ENCODE results near the gene FPGS. TPM values are rescaled to one million over a fixed set of nuclear protein-coding genes. Genes with fewer than 3 reads are reported as not detected.

Gene FPGS
- total and polyA plus RNA-seq, 2 of the 4 experiments (the other 2 are of a cell fraction), result 43.9 to 75.7 TPM

DNA sequence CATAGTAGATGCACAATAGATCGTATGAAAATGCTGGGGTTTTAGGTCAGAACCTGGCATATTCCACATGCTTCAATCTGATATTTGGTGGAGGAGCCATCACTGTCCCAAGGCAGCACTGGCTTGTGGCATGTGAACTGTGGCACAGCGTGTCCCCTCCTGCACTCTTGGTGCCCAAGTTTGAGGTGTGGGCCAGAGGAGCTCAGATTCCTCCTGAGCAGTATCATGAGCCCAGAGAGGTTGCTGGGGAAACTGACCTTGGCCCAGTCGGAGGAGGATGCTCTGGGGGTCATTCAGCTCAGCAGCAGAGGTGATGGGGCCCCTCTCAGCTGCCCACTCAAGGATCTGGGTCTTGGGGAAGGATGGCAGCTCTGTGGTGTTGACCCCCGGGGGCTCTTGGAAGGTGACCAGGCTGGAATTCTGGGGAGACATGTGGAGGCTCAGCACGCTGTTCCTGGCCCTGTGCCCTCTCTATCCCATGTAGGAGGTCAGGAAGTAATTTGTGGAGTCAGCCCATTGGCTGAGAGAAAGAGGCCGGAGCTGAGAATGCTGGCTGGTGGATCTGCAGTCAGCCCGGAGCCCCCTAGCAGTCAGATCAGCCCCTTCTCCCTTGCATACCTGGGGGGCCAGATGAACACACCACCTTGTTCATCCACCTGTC is 23.7 kb downstream of the FPGS start:
- Histone ChIP-seq H4K8ac (ENCODE audit: low read depth in 2 of 2, low read length in 2 of 2) (no peak overlapping the region; a peak in 1 of 4 replicates), H3K4me3 (ENCODE audit: insufficient read depth, low read depth, low read length) (no peak overlapping the region), H3K9me1 (ENCODE audit: insufficient read depth, low read length) (peaks cover 12% of the 10 kb centered on the region), H2AK9ac (replicated peaks; ENCODE audit: low read depth, low read length, poor library complexity) (peak overlapping the region; percentile 70), H2BK15ac (ENCODE audit: low read depth, low read length) (no peak overlapping the region), H2BK120ac (ENCODE audit: low read depth, low read length) (no peak overlapping the region), H3K27ac (ENCODE audit: insufficient read depth, low read length) (no peak overlapping the region), H2BK20ac (ENCODE audit: low read depth, low read length) (no peak overlapping the region), H3K23ac (ENCODE audit: low read depth, low read length) (peak overlapping the region; percentile 38; the same call in 1 of the 2 replicates), H2BK5ac (ENCODE audit: low read depth, low read length, poor library complexity, severe bottlenecking) (no peak overlapping the region), H2AFZ (replicated peaks; ENCODE audit: low read length, poor library complexity) (no peak overlapping the region), H3K14ac (replicated peaks; ENCODE audit: low read depth, low read length) (no peak overlapping the region), H4K5ac (ENCODE audit: low read depth, low read length) (peak overlapping the region; percentile 23; the same call in 1 of the 2 replicates), H3K36me3 (ENCODE audit: control insufficient read depth, insufficient read depth, low read length) (peaks cover 31% of the 10 kb centered on the region), H2AK5ac (ENCODE audit: low read depth, low read length) (no peak overlapping the region), H3K79me1 (ENCODE audit: low read depth in 1 of 2, low read length in 2 of 2) (peaks cover 17 to 56% of the 10 kb centered on the region in 2 experiments; a peak in 3 of 4 replicates), H3K9me3 (ENCODE audit: control insufficient read depth, insufficient read depth, low read length) (no peaks in the 10 kb centered on the region), H3K4ac (ENCODE audit: low read depth, low read length) (no peak overlapping the region), H4K91ac (ENCODE audit: insufficient read depth, low read depth, low read length) (no peak overlapping the region), H3K18ac (ENCODE audit: low read depth, low read length) (no peak overlapping the region), H3K27me3 (ENCODE audit: control insufficient read depth, insufficient read depth, low read length) (no peaks in the 10 kb centered on the region), H3K56ac (ENCODE audit: extremely low read depth, insufficient read depth, low read length) (no peak overlapping the region), H3K4me1 (ENCODE audit: control insufficient read depth, insufficient read depth, low read length) (peaks cover 12% of the 10 kb centered on the region), H4K20me1 (ENCODE audit: insufficient read depth, low read length) (no peaks in the 10 kb centered on the region), H3K9ac (ENCODE audit: low read depth, low read length) (no peak overlapping the region), H3K4me2 (ENCODE audit: low read depth, low read length) (no peak overlapping the region)
- ChIA-PET POLR2A (ENCODE audit: unreplicated experiment) (no interaction called here), CTCF (no interaction called here)
- 60% methylated on average over 1 of the region's 7 CpGs; no CpG with 5 or more reads in 1 of the 2 experiments for WGBS, 2 experiments (ENCODE audit: extremely low coverage in 2 of 2, insufficient read length in 1 of 2)
- BruUV-seq (replicated peaks), result no TSS peak
- TF ChIP-seq RAD21 (IDR thresholded peaks at IDR 0.05; ENCODE audit: low read length), result no peak
- TF ChIP-seq NFE2L2 (IDR thresholded peaks at IDR 0.05; ENCODE audit: low read depth, low read length), result no peak
- no peak for TF ChIP-seq MAFK (IDR thresholded peaks at IDR 0.05; ENCODE audit: low read depth, low read length)
- DNase-seq (no peak), ATAC-seq (ENCODE audit: low read depth) (no peak)
- dilution Hi-C loops (cut with HindIII; ENCODE audit: low sequenced_read_pairs, unreplicated experiment), result no loop called here
- in situ Hi-C loops (cut with MboI; ENCODE audit: low sequenced_read_pairs), result no loop called here
- intact Hi-C loops (cut with micrococcal nuclease), result no loop called here
